Measurements from ENCODE around the gene LRRTM4. TPM values are rescaled to one million over a fixed set of nuclear protein-coding genes. Genes with fewer than 3 reads are reported as not detected.

LRRTM4 gene
- total and polyA plus RNA-seq, 2 of the 13 experiments (the other 11 are each of a cell fraction or from before 2014, with no cell fraction given): 1.2 TPM

- TF ChIP-seq THRA (CRISPR knock-in tag; IDR thresholded peaks at IDR 0.05; ENCODE audit: borderline replicate concordance) (no peak), ZNF574 (CRISPR knock-in tag; IDR thresholded peaks at IDR 0.05) (no peak), ESRRA (CRISPR knock-in tag; IDR thresholded peaks at IDR 0.05; ENCODE audit: low read depth) (no peak), ETS1 (CRISPR knock-in tag; IDR thresholded peaks at IDR 0.05) (no peak), ZFY (CRISPR knock-in tag; IDR thresholded peaks at IDR 0.05) (no peak), NR0B2 (CRISPR knock-in tag; IDR thresholded peaks at IDR 0.05) (no peak), PLRG1 (conservative IDR thresholded peaks at IDR 0.05) (no peak), KLF15 (CRISPR knock-in tag; IDR thresholded peaks at IDR 0.05; ENCODE audit: borderline replicate concordance) (no peak), ZNF782 (CRISPR knock-in tag; IDR thresholded peaks at IDR 0.05; ENCODE audit: borderline replicate concordance) (no peak), TCF7L2 (IDR thresholded peaks at IDR 0.05; ENCODE audit: low read depth, low read length) (no peak), ZNF773 (CRISPR knock-in tag; IDR thresholded peaks at IDR 0.05; ENCODE audit: borderline replicate concordance) (no peak)
Measured at GRCh38 chr2:77013457-77013856, 508.7 kb downstream of the LRRTM4 start (continued).
